ENCODE results near the gene RIOK2. TPM values are rescaled to one million over a fixed set of nuclear protein-coding genes. Genes with fewer than 3 reads are reported as not detected.

RIOK2 gene
- total and polyA plus RNA-seq, 10 of the 15 experiments (the other 5 are each of a cell fraction or from before 2014, with no cell fraction given) = 23.0 to 69.1 (median 33.3) TPM

GRCh38 chr5:97183100-97183929 is at the start of gene RIOK2 (continued):
- TF ChIP-seq ZBTB4 (CRISPR knock-in tag; IDR thresholded peaks at IDR 0.05) (no peak), E4F1 (IDR thresholded peaks at IDR 0.05; ENCODE audit: borderline replicate concordance, partially characterized antibody) (peak; percentile 98), RELA (IDR thresholded peaks at IDR 0.05; ENCODE audit: borderline replicate concordance, partially characterized antibody) (peak; percentile 72), ZBTB33 (IDR thresholded peaks at IDR 0.05) (no peak), SUZ12 (IDR thresholded peaks at IDR 0.05; ENCODE audit: unreplicated experiment) (no peak), BCL3 (IDR thresholded peaks at IDR 0.05; ENCODE audit: borderline replicate concordance, insufficient read depth, low read depth, low read length, poor library complexity, severe bottlenecking) (no peak), ZSCAN29 (IDR thresholded peaks at IDR 0.05) (no peak), FOXK2 (IDR thresholded peaks at IDR 0.05) (no peak; the same call in 1 of the 2 replicates), TCF12 (IDR thresholded peaks at IDR 0.05; ENCODE audit: low read depth, low read length) (peak; percentile 36; the same call in 1 of the 2 replicates), JUND (IDR thresholded peaks at IDR 0.05; ENCODE audit: low read depth, low read length) (no peak), CBFB (IDR thresholded peaks at IDR 0.05; ENCODE audit: low read depth) (peak; percentile 60), REST (IDR thresholded peaks at IDR 0.05; ENCODE audit: low read depth, low read length) (no peak), KDM1A (IDR thresholded peaks at IDR 0.05; ENCODE audit: borderline replicate concordance) (no peak), EZH2 (IDR thresholded peaks at IDR 0.05; ENCODE audit: borderline replicate concordance, control insufficient read depth, low read depth, low read length) (no peak), EED (IDR thresholded peaks at IDR 0.05; ENCODE audit: low read depth) (peak; percentile 40; the same call in 1 of the 2 replicates)

Measured in GM12878 (cell line).